GM23338 (cell line): ENCODE results near the gene C3orf80.

ENCODE experiments used
- EZH2 ChIP-seq: fragments of 200-600 bp; sonication (generic); IDR thresholded peaks from one replicate; pipeline ENCODE4 v1.8.0; 2017; ENCODE audit warnings: antibody characterized with exemption, mild to moderate bottlenecking, low read depth; ENCODE audit not compliant: unreplicated experiment
- EZH2phosphoT487 ChIP-seq: fragments of 200-600 bp; sonication (generic); IDR thresholded peaks from one replicate; pipeline ENCODE4 v1.8.1; 2018; ENCODE audit warnings: antibody characterized with exemption; ENCODE audit not compliant: unreplicated experiment
- TF ChIP-seq, protein P1 (sequence below), 2 experiments: fragments of 200-600 bp in 1 of 2; sonication (generic) in 1 of 2; conservative IDR thresholded peaks; 2 replicates each; pipeline versions ENCODE4 v1.5.1 to v1.6.1; 2016 to 2017; ENCODE audit warnings: antibody characterized with exemption in 2 of 2, low read depth in 2 of 2, mild to moderate bottlenecking in 2 of 2, moderate library complexity in 1 of 2
- TF ChIP-seq, protein P2 (sequence below): IDR thresholded peaks from one replicate; pipeline ENCODE4 v1.6.1; 2018; ENCODE audit warnings: antibody characterized with exemption; ENCODE audit not compliant: unreplicated experiment

DNA sequence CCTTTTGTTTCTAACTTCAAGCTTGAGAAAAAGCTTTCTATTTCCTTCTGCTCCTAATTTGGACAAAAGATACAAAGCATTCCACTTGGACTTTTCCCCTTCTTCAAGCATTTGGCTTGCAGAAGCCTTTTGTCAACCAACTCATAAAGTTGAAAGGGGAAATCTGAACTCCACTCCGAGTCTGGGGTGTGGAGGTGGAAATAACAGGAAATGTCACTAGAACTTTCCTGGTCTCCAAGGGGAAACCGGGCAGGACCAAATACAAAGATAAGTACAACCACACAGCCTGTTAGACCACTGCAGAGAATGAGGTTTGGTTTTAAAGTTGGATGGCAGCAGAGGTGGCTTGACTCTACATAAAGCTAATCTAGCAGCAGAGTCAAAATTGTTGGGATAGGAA lies 4.2 kb upstream of the C3orf80 start:
- TF ChIP-seq, protein P1, sequence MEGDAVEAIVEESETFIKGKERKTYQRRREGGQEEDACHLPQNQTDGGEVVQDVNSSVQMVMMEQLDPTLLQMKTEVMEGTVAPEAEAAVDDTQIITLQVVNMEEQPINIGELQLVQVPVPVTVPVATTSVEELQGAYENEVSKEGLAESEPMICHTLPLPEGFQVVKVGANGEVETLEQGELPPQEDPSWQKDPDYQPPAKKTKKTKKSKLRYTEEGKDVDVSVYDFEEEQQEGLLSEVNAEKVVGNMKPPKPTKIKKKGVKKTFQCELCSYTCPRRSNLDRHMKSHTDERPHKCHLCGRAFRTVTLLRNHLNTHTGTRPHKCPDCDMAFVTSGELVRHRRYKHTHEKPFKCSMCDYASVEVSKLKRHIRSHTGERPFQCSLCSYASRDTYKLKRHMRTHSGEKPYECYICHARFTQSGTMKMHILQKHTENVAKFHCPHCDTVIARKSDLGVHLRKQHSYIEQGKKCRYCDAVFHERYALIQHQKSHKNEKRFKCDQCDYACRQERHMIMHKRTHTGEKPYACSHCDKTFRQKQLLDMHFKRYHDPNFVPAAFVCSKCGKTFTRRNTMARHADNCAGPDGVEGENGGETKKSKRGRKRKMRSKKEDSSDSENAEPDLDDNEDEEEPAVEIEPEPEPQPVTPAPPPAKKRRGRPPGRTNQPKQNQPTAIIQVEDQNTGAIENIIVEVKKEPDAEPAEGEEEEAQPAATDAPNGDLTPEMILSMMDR (conservative IDR thresholded peaks at IDR 0.05; ENCODE audit: low read depth in 2 of 2), result no peak
- TF ChIP-seq EZH2phosphoT487 (no peak), EZH2 (no peak)
- TF ChIP-seq, protein P2, sequence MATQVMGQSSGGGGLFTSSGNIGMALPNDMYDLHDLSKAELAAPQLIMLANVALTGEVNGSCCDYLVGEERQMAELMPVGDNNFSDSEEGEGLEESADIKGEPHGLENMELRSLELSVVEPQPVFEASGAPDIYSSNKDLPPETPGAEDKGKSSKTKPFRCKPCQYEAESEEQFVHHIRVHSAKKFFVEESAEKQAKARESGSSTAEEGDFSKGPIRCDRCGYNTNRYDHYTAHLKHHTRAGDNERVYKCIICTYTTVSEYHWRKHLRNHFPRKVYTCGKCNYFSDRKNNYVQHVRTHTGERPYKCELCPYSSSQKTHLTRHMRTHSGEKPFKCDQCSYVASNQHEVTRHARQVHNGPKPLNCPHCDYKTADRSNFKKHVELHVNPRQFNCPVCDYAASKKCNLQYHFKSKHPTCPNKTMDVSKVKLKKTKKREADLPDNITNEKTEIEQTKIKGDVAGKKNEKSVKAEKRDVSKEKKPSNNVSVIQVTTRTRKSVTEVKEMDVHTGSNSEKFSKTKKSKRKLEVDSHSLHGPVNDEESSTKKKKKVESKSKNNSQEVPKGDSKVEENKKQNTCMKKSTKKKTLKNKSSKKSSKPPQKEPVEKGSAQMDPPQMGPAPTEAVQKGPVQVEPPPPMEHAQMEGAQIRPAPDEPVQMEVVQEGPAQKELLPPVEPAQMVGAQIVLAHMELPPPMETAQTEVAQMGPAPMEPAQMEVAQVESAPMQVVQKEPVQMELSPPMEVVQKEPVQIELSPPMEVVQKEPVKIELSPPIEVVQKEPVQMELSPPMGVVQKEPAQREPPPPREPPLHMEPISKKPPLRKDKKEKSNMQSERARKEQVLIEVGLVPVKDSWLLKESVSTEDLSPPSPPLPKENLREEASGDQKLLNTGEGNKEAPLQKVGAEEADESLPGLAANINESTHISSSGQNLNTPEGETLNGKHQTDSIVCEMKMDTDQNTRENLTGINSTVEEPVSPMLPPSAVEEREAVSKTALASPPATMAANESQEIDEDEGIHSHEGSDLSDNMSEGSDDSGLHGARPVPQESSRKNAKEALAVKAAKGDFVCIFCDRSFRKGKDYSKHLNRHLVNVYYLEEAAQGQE, result no peak
